K562 (cell line): Measurements from ENCODE around the gene CD19. TPM values are rescaled to one million over a fixed set of nuclear protein-coding genes. Genes with fewer than 3 reads are reported as not detected.
A peak's percentile ranks its signal among the peaks of the same experiment; 100 is the strongest.

ENCODE experiments used
- BACH1 ChIP-seq: fragments of 200-800 bp; sonication (Bioruptor generic); IDR thresholded peaks from 2 replicates; pipeline ENCODE4 v1.6.1; 2016; ENCODE audit warnings: missing genetic modification characterization, missing compliant biosample characterization
- BCLAF1 ChIP-seq, 2 experiments: fragments of 450-650 bp in 1 of 2; IDR thresholded peaks; 2 replicates each; pipeline ENCODE4 v1.6.1; 2011 to 2017; ENCODE audit warnings: low read depth in 2 of 2, antibody characterized with exemption in 1 of 2, borderline replicate concordance in 1 of 2, low read length in 1 of 2, mild to moderate bottlenecking in 1 of 2, mixed read lengths in 1 of 2; ENCODE audit not compliant: control insufficient read depth in 1 of 2
- CBX8 ChIP-seq: fragments of 200-600 bp; sonication (generic); IDR thresholded peaks from 2 replicates; pipeline ENCODE4 v1.6.1; 2012; ENCODE audit warnings: borderline replicate concordance, mixed run types, low read depth, mild to moderate bottlenecking, moderate library complexity, mixed read lengths, low read length, control low read depth, inconsistent platforms; ENCODE audit not compliant: poor library complexity, severe bottlenecking; ENCODE audit errors: extremely low read depth
- ESRRA ChIP-seq: fragments of 450-650 bp; IDR thresholded peaks from 2 replicates; pipeline ENCODE4 v1.6.1; 2014; ENCODE audit warnings: low read depth, mild to moderate bottlenecking, moderate library complexity, borderline replicate concordance
- FOXA3 ChIP-seq, 2 experiments: fragments of 450-650 bp in 1 of 2; sonication (generic) in 1 of 2; formaldehyde crosslinking; IDR thresholded peaks in 1 of 2; conservative IDR thresholded peaks in 1 of 2; 2 replicates each; pipeline versions ENCODE4 v1.4.0 to v1.8.0; 2020 to 2022; ENCODE audit warnings: mild to moderate bottlenecking in 2 of 2, missing genetic modification reagents in 1 of 2
- HEY1 ChIP-seq: fragments of 250-450 bp; sonication (Bioruptor Pico); IDR thresholded peaks from 2 replicates; pipeline ENCODE4 v1.5.0; 2020; ENCODE audit warnings: mild to moderate bottlenecking, moderate library complexity, borderline replicate concordance
- HNRNPH1 ChIP-seq: fragments of 200-400 bp; formaldehyde crosslinking; optimal IDR thresholded peaks from 2 replicates; pipeline ENCODE3; 2017; ENCODE audit warnings: low read depth, mild to moderate bottlenecking, low read length, moderate library complexity
- MCM7 ChIP-seq, 2 experiments: fragments of 450-650 bp; IDR thresholded peaks; 2 replicates each; pipeline ENCODE4 v1.6.1; 2016 to 2018
- MEF2D ChIP-seq: conservative IDR thresholded peaks from 2 replicates; pipeline ENCODE4 v1.6.1; 2016; ENCODE audit warnings: low read depth, missing genetic modification characterization, missing compliant biosample characterization
- NR3C1 ChIP-seq: sonication (generic); formaldehyde crosslinking; IDR thresholded peaks from 2 replicates; pipeline ENCODE4 v1.8.1; 2022; ENCODE audit warnings: missing genetic modification reagents
- REST ChIP-seq, 2 experiments: fragments of 450-650 bp; formaldehyde crosslinking in 1 of 2; IDR thresholded peaks; 2 replicates each; pipeline versions ENCODE4 v1.4.0 to v1.6.1; 2014 to 2020; ENCODE audit warnings: mild to moderate bottlenecking in 2 of 2, borderline replicate concordance in 1 of 2, low read depth in 1 of 2
- ZBTB1 ChIP-seq: sonication (generic); formaldehyde crosslinking; IDR thresholded peaks from 2 replicates; pipeline ENCODE4 v1.8.1; 2023; ENCODE audit warnings: missing genetic modification reagents, low read depth, mild to moderate bottlenecking, borderline replicate concordance
- ZNF217 ChIP-seq: sonication (generic); formaldehyde crosslinking; IDR thresholded peaks from 2 replicates; pipeline ENCODE4 v1.8.0; 2022; ENCODE audit warnings: mild to moderate bottlenecking, missing genetic modification reagents
- polyA plus RNA-seq, 8 experiments: library from polyadenylated mRNA; depleted of rRNA in 4 of 8; stranded (reverse) in 5 of 8; unstranded in 3 of 8; fragments of >200 nt; fragmentation: Nextera tagmentation in 2 of 8; fragmentation: Illumina TruSeq in 1 of 8; extraction: Ambion mirVana in 2 of 8; extraction: Trizol in 1 of 8; gene quantifications; 2 replicates each; pipeline versions ENCODE4 v1.2.1 to v1.2.3, GENCODE V29; 2011 to 2014; ENCODE audit warnings: inconsistent platforms in 1 of 8, missing spikeins in 1 of 8
- total RNA-seq, 7 experiments: library from RNA; depleted of rRNA in 6 of 7; stranded (reverse); fragments of >200 nt in 6 of 7; fragmentation: Illumina TruSeq in 2 of 7; extraction: Trizol in 2 of 7; gene quantifications; 2 replicates each; pipeline versions ENCODE4 v1.2.1 to v1.2.3, GENCODE V29; 2011 to 2021; ENCODE audit warnings: low replicate concordance in 1 of 7

The CD19 gene
- total and polyA plus RNA-seq, 9 of the 15 experiments (the other 6 are each of a cell fraction or from before 2014, with no cell fraction given), result 0.27 to 3.7 (median 2.0) TPM; not detected in 1

GRCh38 chr16:28925386-28926228, 6.2 kb upstream of the CD19 start (continued):
- TF ChIP-seq BCLAF1 (IDR thresholded peaks at IDR 0.05; ENCODE audit: borderline replicate concordance in 1 of 2, control insufficient read depth in 1 of 2, low read depth in 2 of 2, low read length in 1 of 2) (no peak), CBX8 (no peak), BACH1 (tag) (no peak), REST (IDR thresholded peaks at IDR 0.05; ENCODE audit: borderline replicate concordance) (no peak; the same call in 1 of the 2 replicates), REST (CRISPR knock-in tag; IDR thresholded peaks at IDR 0.05; ENCODE audit: low read depth) (peak; percentile 79; the same call in 1 of the 2 replicates), ESRRA (peak; percentile 94), ZBTB1 (CRISPR knock-in tag) (no peak), FOXA3 (CRISPR knock-in tag; conservative IDR thresholded peaks at IDR 0.05 in 1 of 2, IDR thresholded peaks at IDR 0.05 in 1 of 2) (no peak), MCM7 (IDR thresholded peaks at IDR 0.05) (no peak), ZNF217 (no peak), NR3C1 (CRISPR knock-in tag) (no peak), HEY1 (CRISPR knock-in tag) (no peak), HNRNPH1 (no peak), MEF2D (no peak; the same call in 1 of the 2 replicates)
